ENCODE results near the gene TRIO. TPM values are rescaled to one million over a fixed set of nuclear protein-coding genes. Genes with fewer than 3 reads are reported as not detected.

Gene TRIO
- polyA plus RNA-seq, 1 donor (not counting 4 experiments of a cell fraction or from before 2014, with no cell fraction given): 57.2 TPM

DNA sequence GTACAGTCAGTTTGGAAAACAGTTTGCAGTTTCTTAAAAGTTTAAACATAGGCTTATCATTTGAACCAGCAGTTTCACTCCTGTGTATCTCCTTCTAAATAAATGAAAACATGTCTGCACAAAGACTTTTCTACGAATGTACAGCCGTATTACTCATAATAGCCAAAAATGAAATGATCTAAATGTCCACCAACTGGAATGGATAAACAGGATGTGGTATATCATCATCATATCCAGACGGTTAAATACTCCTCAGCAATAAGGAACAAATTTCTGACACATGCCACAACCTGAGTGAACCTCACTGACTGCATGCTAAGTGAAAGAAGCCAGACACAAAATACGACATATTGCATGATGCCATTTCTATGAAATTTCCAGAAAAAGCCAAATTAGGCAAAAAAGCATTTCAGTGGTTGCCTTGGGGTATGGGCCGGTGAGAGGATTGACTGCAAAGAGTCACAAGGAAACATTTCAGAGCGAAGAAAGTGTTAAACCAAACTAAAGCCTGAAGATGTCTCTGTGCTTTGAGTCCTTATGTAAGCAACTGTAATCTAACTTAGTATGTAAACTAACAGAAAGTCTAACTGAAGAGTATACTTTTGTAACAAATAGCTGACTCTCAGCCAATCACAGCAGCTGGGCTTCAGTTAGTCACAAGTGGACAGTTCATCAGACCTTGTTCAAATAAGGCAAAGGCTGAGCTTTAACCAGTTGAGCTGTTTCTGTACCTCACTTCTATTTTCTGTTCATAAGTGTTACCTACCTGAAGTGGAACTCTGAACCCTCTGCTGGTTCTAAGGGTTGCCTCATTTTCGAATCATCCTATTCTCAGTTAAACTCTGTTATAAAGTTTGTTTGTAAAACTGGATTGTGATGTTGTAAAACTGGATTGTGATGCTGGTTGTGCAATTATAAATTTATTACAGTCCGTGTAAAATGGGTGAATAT, 65.2 kb downstream of the TRIO start:
- no peaks in the 10 kb centered on the region for H4K20me1 ChIP-seq (ENCODE audit: control insufficient read depth, extremely low read depth, insufficient read depth, low read length)
- FAIRE-seq: peak; percentile 74
- H3K9ac ChIP-seq (ENCODE audit: control insufficient read depth, extremely low read depth, insufficient read depth, low read length): peak overlapping the region; percentile 69
- dilution Hi-C loops (cut with MboI; ENCODE audit: extremely low pct_ligation_motif_present, low sequenced_read_pairs): no loop called here
- H3K4me1 ChIP-seq (ENCODE audit: control insufficient read depth, extremely low read depth, insufficient read depth, low read length): peaks cover 93% of the 10 kb centered on the region
- TF ChIP-seq EZH2 (IDR thresholded peaks at IDR 0.05; ENCODE audit: low read length): no peak
- TF ChIP-seq, protein P1, sequence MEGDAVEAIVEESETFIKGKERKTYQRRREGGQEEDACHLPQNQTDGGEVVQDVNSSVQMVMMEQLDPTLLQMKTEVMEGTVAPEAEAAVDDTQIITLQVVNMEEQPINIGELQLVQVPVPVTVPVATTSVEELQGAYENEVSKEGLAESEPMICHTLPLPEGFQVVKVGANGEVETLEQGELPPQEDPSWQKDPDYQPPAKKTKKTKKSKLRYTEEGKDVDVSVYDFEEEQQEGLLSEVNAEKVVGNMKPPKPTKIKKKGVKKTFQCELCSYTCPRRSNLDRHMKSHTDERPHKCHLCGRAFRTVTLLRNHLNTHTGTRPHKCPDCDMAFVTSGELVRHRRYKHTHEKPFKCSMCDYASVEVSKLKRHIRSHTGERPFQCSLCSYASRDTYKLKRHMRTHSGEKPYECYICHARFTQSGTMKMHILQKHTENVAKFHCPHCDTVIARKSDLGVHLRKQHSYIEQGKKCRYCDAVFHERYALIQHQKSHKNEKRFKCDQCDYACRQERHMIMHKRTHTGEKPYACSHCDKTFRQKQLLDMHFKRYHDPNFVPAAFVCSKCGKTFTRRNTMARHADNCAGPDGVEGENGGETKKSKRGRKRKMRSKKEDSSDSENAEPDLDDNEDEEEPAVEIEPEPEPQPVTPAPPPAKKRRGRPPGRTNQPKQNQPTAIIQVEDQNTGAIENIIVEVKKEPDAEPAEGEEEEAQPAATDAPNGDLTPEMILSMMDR (optimal IDR thresholded peaks at IDR 0.05 in 1 of 3, IDR thresholded peaks at IDR 0.05 in 1 of 3, conservative IDR thresholded peaks at IDR 0.05 in 1 of 3; ENCODE audit: extremely low read depth in 1 of 3, insufficient read depth in 2 of 3, low read length in 3 of 3): no peak
- H2AFZ ChIP-seq (ENCODE audit: control insufficient read depth, low read length): no peak overlapping the region
- peak overlapping the region in 2 of 3 experiments; percentile 52 to 58 for H3K4me3 ChIP-seq (ENCODE audit: control insufficient read depth in 2 of 3, extremely low read depth in 1 of 3, insufficient read depth in 2 of 3, low read depth in 1 of 3, low read length in 3 of 3)
- H3K27ac ChIP-seq (ENCODE audit: control insufficient read depth, insufficient read depth, low read length): peak overlapping the region; percentile 94
- H3K27me3 ChIP-seq (ENCODE audit: control insufficient read depth, extremely low read depth, insufficient read depth, low read length): no peaks in the 10 kb centered on the region
- H3K36me3 ChIP-seq (ENCODE audit: control insufficient read depth in 2 of 2, extremely low read depth in 1 of 2, insufficient read depth in 2 of 2, low read length in 2 of 2): peaks cover 0 to 3% of the 10 kb centered on the region in 2 experiments
- H3K79me2 ChIP-seq (ENCODE audit: control insufficient read depth, insufficient read depth, low read length): peaks cover 93% of the 10 kb centered on the region
- peak overlapping the region; percentile 86 for H3K4me2 ChIP-seq (ENCODE audit: control insufficient read depth, extremely low read depth, insufficient read depth, low read depth, low read length)
- peak; percentile 68 for DNase-seq (ENCODE audit: low read depth, low spot score)
- no peaks in the 10 kb centered on the region for H3K9me3 ChIP-seq (ENCODE audit: control insufficient read depth, low read depth, low read length)
- H3K9me1 ChIP-seq (ENCODE audit: control insufficient read depth, extremely low read depth, insufficient read depth, low read length): peaks cover 9% of the 10 kb centered on the region

DNA sequence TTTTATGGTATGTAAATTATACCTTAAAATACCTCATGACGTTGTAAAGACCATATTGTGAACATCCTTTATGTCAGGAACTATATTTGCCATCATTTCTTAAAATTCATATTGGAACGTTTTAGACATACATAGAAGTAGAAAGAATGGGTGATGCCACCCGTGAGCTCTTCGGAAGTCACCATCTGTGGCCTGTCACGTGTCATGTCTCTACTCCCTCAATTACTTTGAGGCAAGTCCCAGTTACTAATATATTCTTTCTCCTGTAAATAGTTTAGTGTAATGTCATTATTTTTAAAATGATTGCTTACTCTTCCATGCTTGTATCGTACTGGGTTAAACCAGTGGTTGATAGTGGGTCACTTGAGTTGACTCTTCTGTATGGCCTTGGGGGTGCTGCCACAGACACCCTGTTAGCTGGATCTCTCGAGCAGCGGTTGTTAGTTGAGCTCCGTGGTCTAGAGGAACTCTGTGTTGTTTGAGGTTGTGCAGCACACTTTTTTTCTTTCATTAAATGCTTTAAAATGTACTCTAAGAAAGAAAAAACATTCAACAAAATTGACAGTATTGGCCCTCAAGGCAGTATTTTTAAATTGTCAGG, 66.2 kb downstream of the TRIO start:
- H3K27ac ChIP-seq (ENCODE audit: control insufficient read depth, insufficient read depth, low read length): peak overlapping the region; percentile 94
- no peak overlapping the region for H3K4me3 ChIP-seq (ENCODE audit: control insufficient read depth in 2 of 3, extremely low read depth in 1 of 3, insufficient read depth in 2 of 3, low read depth in 1 of 3, low read length in 3 of 3)
- H3K4me1 ChIP-seq (ENCODE audit: control insufficient read depth, extremely low read depth, insufficient read depth, low read length): peaks cover 86% of the 10 kb centered on the region
- no peaks in the 10 kb centered on the region for H3K9me3 ChIP-seq (ENCODE audit: control insufficient read depth, low read depth, low read length)
- H2AFZ ChIP-seq (ENCODE audit: control insufficient read depth, low read length): no peak overlapping the region
- peaks cover 7% of the 10 kb centered on the region for H3K9me1 ChIP-seq (ENCODE audit: control insufficient read depth, extremely low read depth, insufficient read depth, low read length)
- no peaks in the 10 kb centered on the region for H4K20me1 ChIP-seq (ENCODE audit: control insufficient read depth, extremely low read depth, insufficient read depth, low read length)
- peak overlapping the region; percentile 86 for H3K4me2 ChIP-seq (ENCODE audit: control insufficient read depth, extremely low read depth, insufficient read depth, low read depth, low read length)
- no peaks in the 10 kb centered on the region for H3K36me3 ChIP-seq (ENCODE audit: control insufficient read depth in 2 of 2, extremely low read depth in 1 of 2, insufficient read depth in 2 of 2, low read length in 2 of 2)
- DNase-seq (ENCODE audit: low read depth, low spot score) (no peak), FAIRE-seq (no peak)
- H3K9ac ChIP-seq (ENCODE audit: control insufficient read depth, extremely low read depth, insufficient read depth, low read length): peak overlapping the region; percentile 69
- TF ChIP-seq, protein P1 (optimal IDR thresholded peaks at IDR 0.05 in 1 of 3, IDR thresholded peaks at IDR 0.05 in 1 of 3, conservative IDR thresholded peaks at IDR 0.05 in 1 of 3; ENCODE audit: extremely low read depth in 1 of 3, insufficient read depth in 2 of 3, low read length in 3 of 3): no peak
- TF ChIP-seq EZH2 (IDR thresholded peaks at IDR 0.05; ENCODE audit: low read length): no peak
- peaks cover 93% of the 10 kb centered on the region for H3K79me2 ChIP-seq (ENCODE audit: control insufficient read depth, insufficient read depth, low read length)
- dilution Hi-C loops (cut with MboI; ENCODE audit: extremely low pct_ligation_motif_present, low sequenced_read_pairs): no loop called here
- no peaks in the 10 kb centered on the region for H3K27me3 ChIP-seq (ENCODE audit: control insufficient read depth, extremely low read depth, insufficient read depth, low read length)

Measured in keratinocyte (primary cell).